GM19328 (cell line): ENCODE results near the gene SEC24D.
A peak's percentile ranks its signal among the peaks of the same experiment; 100 is the strongest.

ENCODE experiments used
- ATAC-seq: cut with Tn5 transposase; IDR thresholded peaks from one replicate; pipeline ENCODE4 v1.9.1; 2021; ENCODE audit warnings: mild to moderate bottlenecking, moderate library complexity; ENCODE audit not compliant: unreplicated experiment

SEC24D gene

DNA sequence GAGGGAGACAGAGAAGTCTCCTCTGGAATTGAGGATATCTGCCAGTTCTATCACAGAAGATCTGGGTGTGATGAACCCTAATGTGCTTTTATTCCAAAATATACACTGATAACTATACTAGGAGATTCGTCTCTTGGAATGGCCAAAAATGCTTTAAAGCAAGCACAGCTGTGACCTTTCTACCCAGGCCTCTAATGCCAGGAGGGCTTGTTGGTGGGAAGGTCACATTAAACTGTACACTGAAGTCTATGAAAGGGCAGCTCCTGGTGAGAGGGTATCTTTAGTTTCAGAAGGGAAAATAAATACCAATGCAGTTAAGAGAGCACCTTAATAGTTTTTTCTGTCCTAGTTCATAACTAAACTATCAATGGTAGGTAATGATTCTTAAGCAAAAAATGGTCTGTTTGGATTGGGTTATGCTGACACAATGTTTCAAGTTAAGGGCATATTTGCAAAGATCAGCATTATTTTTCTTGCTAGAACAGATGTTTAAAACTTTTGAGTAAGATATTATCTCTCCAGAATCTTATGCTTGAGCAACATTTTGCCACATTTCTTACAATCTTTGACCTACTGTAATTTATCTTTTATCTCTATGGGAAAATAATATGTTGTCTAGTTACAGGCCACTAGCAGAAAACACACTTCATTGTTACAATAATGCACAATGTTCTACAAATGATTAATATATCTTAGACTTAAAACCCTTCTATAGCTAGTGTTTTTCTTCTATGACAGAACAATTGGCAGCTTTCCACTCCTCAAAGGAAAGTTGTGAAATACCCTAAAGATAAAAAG, 59.6 kb downstream of the SEC24D start:
- no peak for ATAC-seq

DNA sequence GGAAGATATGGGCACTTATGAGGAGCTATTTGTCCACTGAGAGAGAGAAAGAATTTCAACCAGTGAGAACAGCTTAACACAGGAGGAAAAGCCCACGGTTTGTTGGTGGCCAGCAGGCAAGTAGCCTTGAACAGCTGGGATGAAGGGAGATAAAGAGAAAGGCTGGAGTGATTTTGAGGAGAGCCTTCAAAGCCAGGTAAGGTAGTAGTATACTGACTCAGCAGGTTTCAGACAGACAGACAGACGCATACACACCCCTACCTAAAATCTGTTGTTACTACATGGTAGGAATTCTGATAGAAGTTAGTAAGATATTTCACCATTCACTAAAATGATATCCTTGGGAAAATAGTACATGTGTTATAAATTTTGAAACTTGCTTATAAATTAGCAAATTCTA, 60.5 kb downstream of the SEC24D start:
- no peak for ATAC-seq

DNA sequence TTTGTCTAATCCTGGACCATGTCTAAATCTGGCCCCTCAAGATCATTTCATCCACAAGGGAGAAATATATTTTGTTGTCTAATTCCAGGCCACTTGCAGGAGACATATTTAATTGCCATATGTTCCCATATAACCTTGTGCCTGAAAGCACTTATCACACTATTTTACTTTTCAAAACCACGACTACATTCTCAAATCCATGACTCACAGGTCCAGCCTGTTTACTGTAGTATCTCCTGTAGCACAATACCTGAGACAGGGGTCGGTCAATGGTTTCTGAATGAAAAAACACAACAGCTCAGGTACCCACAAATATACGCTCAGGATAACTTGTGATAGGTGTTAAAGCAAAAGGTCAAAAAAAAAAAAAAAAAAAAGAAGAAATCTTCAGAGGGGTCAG, 60.9 kb downstream of the SEC24D start:
- ATAC-seq, result no peak

DNA sequence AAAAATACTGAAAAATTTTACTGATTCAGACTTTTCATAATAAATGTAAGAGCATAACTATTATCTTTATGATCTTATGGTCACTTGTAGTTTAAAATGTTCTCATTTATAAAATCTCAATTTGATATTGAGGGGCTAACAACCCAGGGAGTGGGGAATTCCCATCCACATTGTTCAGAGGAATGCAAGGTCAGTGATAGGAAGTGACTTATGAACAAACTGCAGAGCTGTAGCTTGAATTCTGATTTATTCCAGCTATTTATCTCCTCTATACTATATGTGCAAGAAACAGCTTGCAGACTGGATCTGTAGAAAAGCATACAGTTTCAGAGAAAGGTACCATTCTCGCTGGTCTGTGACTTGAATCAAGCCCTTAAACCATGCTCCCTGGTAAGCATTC, 61.6 kb downstream of the SEC24D start:
- ATAC-seq, result no peak

DNA sequence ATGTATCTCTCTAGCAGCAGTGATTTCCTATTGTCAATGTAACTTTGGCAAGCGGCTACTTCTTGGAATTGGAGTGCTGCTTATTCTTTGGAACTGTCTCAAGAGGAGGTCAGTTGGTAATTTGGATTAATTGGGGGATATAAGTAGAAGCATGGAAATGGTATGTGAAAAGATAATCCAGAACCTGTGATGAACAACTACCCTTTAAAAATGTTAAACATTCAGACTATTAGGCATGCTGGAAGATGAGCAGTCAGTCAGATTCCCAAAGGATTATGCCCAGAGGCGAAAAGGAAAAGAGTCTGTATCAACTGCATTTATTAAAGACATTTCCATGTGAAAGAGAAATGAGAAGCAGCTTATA, 62.5 kb downstream of the SEC24D start:
- no peak for ATAC-seq

DNA sequence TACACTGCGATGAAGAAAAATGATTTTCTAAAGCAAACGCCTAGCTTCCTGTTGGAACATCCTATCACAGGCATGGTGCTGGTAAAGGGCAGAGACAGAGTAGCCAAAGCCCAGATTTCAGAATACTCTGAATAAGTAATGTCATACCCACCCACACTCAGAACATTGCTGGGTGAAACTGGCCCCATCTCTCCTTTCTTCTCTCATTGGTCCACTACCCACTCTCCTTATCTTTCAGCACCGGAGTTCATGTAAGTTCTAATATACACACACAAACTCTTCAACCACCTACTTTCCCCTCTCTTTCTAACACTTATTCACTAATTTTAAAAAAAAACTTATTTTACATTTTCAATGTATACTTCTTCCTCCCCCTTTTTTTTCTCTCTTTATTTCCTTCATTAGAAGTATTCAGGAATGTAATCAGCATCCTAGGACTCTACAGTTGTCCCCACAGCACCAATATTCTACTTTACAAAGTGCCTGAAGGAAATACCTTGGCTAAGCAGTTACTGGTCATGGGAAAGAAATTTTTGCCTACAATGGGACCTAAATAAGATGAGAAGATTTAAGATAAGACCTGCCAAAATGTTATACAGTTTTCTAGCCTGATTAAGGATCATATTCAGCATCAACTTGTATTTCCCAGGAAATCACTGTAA, 63.0 kb downstream of the SEC24D start:
- ATAC-seq, result no peak

DNA sequence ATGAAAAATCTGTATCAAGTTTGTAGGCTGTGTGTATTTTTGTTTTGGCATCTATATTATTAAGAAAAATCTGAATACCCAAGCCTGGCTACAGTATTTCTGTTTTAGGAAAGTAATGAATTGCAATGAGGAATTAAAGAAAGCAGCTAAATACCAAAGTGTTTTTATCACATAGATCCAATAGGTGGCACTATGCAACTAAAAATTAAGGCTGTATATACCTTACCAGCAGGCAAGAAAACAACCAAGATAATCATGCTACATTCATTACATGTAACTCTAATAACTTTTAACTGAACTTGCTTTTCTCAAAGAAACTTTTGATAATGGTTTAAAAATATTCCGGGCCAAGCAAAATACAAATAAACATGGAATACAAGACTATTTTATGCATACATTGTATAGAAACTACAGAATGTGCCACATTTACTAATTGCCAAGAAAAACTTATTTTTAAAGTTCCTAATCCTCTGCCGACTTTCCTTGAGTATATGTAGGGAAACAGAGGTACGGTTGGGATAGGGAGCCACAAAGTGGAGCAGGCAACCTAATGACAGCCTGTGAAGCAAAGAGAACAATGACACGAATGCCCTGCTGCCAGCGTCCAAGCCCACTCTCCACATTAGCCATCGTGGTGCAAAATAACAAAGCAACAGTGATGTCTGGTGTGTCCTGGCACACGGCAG, 63.7 kb downstream of the SEC24D start:
- ATAC-seq, result peak; percentile 71

DNA sequence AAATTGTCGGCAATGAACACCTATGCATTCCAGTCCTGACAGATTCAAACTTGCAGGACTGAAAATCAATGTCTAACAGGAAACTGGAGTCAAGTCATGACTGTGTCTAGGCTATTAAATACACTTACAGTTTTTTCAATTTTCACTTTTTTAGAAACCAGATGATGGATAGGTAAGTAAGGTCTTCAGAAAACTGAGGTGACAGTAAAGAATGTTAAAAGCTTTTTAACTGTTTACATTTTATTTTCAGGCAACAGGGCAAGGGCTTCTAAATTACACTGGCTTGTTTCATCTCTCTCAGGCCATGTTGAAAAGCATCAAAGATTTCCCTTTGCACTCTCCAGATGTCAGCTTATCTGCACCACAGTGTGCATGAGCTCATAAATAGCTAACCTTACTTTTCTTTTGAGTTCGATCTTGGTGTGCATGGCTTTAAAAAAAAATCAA, 65.2 kb downstream of the SEC24D start:
- no peak for ATAC-seq

DNA sequence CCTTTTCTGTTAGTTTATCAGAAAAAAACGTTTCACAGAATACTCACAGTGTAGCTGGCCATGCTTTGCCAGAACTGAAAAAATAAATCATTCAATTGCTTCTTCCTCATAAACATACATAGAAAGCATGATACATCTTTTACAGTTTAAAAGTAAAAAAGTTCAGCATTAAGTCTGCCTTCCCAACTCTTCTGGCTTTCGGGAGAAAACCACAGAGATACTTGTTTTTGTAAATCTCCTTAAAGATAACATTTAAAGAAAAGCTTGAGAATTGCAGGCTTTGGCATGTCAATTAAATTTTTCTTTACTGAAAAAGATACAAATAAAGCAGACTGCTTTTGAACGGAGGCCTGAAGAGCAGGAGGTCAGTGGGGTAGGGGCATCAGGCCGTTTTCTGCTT, 66.8 kb downstream of the SEC24D start:
- no peak for ATAC-seq

DNA sequence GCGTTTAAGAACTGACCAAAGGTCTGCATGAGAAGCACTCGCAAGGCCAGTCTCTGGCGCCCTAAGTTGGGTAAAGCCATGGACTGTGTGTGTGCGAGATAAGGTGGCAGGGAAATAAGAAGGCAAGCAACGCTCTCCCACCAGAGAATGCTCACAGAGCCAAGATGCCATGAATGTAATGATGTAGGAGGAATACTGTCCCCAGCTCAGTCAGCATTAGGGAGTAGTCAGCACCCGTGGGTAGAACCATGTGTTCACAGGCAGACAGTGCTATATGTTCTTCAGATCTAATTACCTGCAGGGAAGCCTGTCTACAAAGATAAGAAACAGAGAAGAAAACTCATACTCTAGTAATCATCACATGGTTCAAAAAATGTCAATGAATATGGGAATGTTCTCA, 68.8 kb downstream of the SEC24D start:
- no peak for ATAC-seq

DNA sequence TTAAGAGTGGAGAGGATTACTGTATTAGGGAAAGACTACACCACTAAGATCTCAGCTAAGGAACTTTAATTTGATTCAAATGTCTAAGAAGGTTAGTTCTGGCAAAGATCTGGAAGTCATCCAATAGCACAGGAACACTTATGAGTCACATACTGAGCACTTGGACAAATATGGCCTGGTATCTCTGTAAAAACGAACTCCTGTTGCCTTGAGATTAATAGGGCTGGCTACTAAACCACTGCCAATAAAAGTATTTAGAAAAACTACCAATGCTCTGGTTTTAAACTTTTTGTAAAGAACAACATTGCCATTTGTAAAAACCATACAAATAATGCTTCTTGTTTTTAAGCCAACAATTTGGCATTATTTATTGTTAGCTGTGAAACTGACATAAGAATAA, 70.5 kb downstream of the SEC24D start:
- no peak for ATAC-seq

DNA sequence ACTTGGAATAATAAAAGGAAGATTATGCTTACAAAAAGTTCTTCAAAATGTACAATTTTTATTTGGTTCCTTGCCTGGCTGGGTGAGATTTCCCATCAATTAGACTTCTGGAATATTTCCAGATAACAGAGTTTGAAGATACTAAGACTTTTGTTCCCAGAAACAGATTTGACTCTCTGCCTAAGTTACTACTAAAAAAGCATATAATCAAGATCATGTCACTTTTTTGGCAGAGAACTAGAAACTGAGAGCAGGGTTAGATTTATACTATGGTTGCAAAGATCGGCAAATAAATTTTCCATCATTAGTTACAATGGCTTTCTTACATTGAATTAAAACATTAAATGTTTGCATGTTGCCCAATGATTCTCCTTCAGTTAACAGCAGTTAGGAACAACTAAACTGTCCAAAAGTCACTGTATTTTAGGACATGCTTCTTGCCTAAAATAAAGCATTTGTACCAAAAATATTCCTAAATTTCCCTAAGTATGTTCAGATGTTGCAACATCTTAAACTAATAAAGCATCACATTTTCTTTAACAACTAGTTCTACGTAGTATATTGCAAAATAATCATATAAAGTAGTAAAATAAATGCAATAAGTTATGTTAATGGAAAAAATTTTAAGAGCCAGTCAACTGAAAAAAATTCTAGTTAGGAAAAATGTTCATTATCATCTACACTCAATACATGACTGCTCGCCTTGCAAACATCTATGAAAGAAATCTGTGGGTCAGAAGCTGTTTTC, 73.0 kb downstream of the SEC24D start:
- ATAC-seq, result no peak

DNA sequence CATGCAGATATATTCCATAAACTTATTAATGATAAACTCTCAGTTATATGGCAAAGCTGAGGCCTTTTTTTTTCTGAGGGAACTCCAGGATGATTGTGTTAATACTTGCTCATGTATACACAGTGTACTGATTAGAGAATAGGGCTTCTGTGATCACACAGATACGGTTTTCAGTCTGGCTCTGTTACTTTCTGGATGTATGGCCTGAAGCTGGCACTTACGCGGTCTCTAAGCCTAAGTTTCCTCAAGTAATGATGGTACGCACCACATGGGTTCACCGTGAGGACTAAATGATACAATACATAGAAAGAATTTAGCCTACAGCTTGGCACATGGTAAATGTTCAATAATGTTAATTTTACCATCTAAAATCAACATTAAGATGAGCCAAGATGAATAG, 73.8 kb downstream of the SEC24D start:
- ATAC-seq, result no peak

DNA sequence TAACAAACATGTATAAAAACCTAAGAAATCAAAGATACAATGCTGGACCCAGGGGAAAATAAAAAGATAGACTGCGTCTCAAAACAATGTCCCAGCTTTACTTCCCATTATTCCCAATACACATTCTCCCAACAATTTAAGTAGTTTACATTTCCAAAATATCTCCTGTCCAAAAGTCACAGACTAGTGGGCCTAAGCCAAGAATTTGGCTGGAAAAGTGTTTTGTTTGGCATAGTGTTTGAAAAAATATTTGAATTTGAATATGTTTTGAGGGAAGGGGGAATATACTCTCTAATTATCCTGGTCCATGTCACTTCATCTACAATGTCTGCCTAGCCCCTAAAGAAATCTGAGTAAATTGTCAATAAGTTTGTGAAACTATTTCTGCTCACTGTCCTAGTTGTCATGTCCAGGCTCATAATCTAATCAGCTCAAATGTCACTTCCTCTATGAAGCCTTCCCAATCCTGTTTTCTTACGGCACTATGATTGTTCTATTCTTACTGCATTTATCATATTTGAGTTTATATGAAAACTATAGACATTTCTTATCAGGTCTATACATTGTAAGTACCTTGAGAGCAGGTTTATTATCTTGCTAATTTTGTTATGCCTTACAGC, 74.4 kb downstream of the SEC24D start:
- no peak for ATAC-seq

DNA sequence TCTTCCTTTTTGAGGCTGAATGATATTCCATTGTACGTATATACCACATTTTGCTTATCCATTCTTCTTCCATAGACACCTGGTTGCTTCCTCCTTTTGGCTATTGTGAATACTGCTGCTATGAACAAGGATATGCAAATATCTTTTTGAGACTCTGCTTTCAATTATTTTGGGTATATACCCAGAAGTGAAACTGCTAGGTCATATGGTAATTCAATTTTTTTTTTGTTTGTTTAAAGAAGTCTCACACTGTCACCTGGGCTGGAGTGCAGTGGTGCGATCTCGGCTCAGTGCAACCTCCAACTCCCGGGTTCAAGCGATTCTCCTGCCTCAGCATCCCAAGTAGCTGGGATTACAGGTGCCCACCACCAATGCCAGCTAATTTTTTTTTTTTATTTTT, 75.4 kb downstream of the SEC24D start:
- ATAC-seq, result peak; percentile 98

DNA sequence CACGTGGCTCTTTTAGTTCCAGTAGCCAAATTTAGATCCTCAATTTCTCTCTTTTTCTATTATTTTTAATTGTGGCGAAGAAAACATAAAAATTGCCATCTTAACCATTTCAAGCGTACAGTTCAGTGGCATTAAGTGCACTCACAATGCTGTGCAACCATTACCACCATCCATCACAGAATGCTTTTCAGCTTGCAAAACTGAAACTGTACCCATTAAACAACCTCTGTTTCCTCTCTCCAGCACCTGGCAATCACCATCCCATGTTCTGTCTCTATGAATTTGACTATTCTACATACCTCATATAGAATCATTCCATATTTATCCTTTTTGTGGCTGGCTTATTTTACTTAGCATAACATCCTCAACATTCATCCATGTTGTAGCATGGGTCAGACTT, 75.8 kb downstream of the SEC24D start:
- peak; percentile 40 for ATAC-seq

DNA sequence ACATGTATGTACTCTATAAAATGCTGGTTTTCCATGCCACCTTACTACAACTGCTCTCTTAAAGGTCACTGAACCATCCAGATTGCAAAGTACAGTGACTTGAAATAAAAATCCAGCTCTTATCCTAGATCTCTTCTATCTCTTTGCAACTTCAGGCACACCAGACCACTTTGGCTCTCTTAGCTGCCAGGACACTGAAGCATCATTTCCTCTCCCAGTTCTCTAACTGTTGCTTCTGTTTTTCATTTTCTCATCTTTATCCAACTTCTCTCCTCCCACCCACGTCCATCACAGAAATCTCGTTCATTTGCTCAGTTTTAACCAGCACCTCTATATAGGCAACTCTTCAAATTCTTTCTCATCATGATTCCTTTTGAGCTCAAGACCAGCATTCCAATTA, 76.4 kb downstream of the SEC24D start:
- no peak for ATAC-seq

DNA sequence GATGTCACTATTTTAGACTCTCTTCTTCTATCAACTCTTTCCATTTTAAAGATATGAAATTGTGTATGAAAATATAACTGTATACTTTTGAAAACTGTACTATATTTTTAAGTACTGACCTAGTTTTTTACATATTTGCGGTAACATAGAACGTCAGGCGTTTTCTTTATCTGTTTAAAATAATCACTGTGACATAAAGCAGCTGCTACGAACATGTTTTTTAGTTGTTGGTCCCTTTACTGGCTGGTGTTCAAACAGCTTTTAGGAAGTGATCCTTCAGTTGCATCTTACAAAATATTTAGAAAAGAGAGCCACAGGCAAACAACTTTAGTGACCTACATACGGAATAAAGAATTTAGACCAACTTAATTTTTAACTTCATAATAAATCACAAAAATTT, 77.6 kb downstream of the SEC24D start:
- no peak for ATAC-seq

DNA sequence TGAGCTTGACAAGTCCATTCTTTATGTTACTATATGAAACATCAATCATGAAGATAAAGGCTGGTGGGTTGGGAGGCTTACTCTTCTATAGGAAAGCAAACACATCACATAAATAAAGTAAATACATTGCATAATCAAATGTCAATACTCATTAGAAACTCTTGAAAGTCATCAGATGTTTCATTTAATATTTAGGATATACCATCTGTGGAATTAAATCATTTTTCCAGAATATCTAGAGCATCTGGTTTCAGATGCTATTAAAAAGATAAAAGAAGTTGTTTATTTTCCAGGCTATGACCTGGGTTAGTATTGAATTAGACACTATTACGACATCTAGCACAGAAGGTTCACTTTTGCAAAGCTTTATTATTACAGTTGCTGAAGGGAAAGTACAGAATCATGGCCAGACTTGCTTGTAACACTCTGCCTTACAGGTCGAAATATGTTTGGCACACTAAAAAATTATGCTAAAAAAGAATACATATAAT, 78.1 kb downstream of the SEC24D start:
- no peak for ATAC-seq

DNA sequence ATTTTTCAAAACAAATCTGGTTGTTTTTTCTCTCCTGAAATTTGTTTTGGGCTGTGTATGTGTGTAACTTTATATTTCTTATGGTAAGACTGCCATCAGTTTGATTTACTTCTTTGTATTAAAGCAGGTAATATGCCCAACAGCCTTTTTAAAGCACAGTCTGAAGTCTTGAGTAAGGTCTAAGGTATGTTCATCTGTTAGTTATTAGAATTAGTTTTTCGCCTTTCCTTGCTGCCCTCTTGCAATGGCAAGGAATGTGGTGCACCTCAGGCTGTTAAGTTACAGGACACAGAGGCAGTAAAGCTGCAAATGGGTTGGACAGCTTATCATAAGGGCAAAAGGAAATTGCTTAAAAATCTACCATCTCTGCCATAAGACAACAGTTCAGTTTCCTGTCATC, 79.0 kb downstream of the SEC24D start:
- no peak for ATAC-seq

DNA sequence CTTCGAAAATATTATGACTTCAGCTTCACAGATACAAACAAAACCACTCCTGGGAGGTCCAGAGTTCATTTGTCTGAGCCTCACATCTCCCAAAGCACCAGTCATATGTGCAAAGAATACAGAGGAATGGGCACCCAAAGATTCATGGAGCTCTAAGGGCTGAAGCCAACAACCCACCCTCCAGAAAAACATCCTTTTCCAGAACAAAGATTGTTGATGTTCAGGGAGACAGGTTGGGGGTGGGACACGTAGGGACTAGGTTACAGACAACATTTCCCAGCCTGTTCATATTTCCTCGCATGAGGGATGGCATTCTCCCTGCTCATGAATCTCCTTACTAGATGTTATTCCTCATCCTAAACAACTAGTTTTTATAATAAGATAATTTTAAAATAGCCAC, 79.5 kb downstream of the SEC24D start:
- ATAC-seq, result no peak
